Fibroblast of skin of abdomen (primary cell): ENCODE data around the gene RIPPLY2.
"Not testable (repeated sequence)": the region's sequence is repeated elsewhere in the genome, so short reads cannot be mapped to it uniquely, and the experiment has no call there.

Source experiments
- DNase-seq: peaks from one replicate; pipeline ENCODE4 v3.0.0-alpha.2; 2013

The RIPPLY2 gene

DNA sequence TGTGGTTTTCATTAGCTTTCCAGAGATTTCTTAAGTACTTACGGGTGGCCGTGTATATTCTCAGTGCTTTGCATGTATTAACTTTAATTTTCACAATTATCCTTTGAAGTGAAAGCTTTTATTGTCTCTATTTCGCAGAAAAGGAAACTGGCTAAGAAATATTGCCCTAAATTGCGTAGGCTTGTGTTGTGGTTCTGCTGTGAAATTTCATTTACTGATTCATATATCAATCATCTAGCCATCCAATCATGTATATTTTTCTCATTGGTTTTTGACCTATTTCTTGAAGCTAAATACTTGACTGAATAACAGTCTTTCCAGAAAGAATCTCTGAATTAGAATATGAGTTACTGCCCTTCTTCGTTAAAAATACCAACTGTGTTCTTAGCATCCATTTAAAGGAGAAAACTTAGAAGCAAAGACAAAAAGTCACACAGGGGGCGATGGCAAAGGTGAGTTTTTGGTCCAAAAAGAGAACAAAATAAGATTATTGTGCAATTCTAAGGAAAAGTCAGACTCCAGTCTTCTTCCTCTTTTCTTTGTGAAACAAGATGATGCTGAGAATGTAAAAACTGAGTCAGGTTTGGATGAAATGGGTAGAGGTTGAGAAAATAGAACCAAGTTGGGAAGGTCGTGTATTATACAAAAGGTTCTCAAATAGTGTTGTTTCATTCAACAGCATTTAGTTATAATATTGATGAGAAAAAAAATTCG, 7.8 kb downstream of the RIPPLY2 start:
- no peak for DNase-seq

GRCh38 chr6:83862776-83863471, 9.8 kb downstream of the RIPPLY2 start:
- no peak for DNase-seq

DNA sequence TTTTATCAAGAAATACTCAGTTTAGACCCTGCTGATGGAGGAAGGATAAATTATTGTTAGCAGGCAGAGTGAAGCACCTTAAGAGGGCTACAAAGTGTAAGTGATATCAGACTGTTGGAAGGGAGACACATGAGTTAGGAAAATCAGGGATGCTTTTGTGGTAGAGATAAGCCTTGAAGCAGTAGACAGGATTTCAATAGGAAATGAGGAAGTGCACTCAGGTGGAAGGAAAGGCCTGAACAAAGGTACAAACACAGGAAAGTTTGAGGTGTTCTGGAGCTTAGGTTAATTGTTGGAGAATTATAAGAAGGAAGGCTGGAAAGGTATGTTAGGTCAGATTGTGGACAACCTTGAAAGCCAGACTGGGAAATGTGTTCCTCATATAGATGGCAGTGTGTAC, 13.9 kb downstream of the RIPPLY2 start:
- no peak for DNase-seq

DNA sequence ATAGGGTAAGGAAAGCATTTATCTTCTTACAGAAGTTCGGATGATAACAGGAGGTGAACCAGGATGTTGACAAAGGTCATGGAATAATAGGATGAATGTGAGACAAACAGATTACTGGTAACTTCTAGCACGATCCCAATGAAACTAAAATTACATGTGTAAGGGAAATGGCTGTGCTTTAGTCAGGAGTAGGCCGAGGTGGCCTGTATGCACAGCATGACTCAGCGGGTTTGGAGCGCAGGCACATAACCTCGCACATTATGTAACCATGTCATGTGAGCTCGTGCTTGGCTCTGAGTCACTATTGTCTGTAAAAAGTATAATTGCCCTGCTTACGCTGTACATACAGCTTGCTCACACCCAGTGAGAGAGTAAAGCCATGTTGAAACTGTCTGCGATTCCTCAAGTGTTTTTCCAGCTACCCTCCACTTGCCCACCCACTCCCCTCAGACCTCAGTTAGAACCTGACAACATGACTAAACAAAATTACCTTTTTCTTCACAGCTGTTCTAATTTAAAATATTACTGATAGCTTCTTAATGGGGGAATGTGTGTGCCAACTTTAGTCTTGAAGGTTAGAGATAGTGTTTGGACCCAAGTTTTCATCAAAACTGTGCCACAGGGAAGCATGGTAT, 14.5 kb downstream of the RIPPLY2 start:
- peak; percentile 88 for DNase-seq

- peak; percentile 53 for DNase-seq
These were observed 15.5 kb downstream of the RIPPLY2 start for GRCh38 chr6:83868639-83869038.

- DNase-seq, result no peak
These were observed 17.5 kb downstream of the RIPPLY2 start for GRCh38 chr6:83870649-83871048.

- DNase-seq, result no peak
These were observed 19.4 kb downstream of the RIPPLY2 start for GRCh38 chr6:83872386-83873118.

GRCh38 chr6:83873869-83874268, 20.7 kb downstream of the RIPPLY2 start:
- no peak for DNase-seq

GRCh38 chr6:83875843-83876242, 22.7 kb downstream of the RIPPLY2 start:
- no peak for DNase-seq

DNA sequence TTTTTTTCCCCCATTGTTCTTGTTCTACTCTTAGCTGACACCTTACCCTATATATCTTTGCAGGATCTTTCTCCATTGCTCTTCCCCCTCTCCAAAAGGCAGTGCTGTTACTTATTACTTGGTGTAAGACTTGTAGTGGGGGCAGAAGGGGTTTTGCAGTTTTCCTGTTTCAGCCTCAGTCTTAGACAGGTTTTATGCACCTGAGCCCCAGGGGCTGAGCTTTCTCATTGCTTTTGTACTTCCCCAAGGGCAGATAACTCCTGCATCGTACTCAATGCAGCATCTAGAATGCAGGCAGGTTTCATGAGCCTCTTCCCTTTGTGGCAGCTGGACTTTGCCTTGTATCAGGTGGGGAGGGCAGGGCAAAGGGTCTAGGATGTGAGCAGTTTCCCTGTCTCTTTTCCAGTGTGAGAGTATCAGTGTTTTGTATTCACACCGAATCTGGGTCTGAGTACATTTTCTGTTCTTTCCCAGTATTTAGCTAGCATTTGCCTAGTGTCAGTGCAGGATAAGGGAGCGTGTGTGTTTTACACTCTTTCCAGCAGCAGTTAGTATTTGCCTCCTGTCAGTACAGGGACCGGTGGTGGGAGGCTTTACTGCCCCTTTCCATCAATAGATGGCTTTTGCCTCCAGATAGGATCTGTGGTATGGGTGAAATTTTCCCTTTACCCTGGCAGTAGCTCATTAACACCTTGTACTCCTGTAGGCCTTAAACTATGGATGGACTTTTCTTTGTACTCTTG, 25.9 kb downstream of the RIPPLY2 start:
- DNase-seq, result no peak

DNA sequence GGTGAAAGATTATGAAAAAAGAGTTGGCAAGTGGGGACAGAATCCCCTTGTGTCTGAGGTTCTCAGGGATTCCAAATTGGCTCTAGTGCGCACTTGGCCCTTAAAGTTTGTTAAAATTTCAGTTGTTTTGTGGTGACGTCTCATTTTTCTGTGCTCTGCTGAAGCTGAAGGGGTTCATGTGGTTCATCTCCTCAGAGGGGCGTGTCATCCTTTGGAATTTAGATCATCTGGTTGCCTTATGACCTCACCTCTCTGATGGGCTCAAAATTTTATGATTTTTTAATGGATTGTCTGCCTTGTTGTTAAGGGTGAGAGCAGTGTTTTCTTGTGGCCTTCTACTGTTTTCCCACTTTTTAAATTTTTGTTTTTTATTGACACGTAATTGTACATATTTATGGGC, 26.6 kb downstream of the RIPPLY2 start:
- peak; percentile 13 for DNase-seq

DNA sequence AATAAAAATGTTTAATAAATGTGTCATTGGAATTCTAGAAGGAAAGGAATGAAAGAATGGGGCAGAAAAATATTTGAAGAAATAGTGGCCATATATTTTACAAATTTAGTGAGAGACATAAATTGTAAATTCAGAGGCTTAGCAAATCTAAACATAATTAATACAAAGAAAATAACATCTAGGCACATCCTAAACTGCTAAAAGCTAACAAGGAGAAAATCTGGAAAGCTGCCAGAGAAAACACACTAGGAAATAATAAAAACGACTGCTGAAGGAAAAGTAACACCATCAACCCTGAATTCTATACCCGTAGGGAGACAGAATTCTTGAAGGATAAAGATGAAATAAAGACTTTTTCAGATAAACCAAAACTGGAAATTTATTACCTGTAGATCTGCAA, 30.1 kb downstream of the RIPPLY2 start:
- no peak for DNase-seq

DNA sequence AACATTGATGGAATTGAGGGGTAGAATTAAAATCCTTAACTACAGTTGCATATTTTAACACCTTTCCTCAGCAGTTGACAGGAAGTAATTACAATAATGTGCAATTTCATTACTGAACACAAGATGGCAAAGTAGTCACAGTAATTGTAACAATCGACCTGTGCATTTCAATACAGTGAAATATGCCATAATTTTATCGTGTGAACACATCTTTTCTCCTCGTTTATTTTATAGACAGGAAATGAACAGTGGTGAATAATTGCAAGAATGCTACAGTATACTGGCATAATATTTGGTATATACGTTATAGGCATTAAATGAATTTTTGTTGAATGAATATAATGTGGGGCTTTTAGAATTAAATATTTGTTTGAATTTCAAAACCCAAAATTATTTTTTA, 31.4 kb downstream of the RIPPLY2 start:
- DNase-seq, result peak; percentile 59

- DNase-seq, result no peak
These were observed 32.8 kb downstream of the RIPPLY2 start for GRCh38 chr6:83885984-83886383.

DNA sequence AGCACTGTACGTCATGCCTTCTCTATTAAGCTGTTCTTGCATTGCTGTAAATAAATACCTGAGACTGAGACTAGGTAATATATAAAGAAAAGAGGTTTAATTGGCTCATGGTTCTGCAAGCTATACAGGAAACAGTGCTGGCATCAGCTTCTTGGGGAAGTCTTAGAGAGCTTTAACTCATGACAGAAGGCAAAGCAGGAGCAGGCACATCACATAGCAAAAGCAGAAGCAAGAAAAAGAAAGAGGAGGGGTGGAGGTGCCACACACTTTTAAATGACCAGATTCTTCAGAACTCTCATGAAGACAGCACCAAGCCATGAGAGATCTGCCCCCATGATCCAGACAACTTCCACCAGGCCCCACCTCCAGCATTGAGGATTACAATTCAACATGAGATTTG, 36.5 kb downstream of the RIPPLY2 start:
- DNase-seq, result no peak

GRCh38 chr6:83890520-83890919, 37.4 kb downstream of the RIPPLY2 start:
- DNase-seq, result no peak

DNA sequence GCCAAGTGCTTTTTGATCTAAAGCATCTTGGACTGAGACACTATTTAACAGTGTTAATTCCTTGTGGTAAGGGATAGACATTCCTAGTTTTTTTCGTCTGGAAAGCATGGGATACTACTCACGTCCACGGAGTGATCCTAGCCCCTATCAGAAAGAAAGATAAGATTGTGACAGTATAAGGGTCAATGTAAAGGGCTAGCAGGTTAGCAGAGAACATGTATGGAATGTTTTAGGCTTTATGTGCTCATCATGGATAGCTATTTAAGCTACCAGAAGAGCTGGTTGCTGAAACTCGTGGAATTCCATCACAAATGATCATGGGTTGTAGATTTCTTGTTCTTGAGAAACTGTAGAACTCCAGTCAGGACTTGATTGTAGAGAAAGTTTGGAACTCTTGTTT, 38.4 kb downstream of the RIPPLY2 start:
- no peak for DNase-seq

DNA sequence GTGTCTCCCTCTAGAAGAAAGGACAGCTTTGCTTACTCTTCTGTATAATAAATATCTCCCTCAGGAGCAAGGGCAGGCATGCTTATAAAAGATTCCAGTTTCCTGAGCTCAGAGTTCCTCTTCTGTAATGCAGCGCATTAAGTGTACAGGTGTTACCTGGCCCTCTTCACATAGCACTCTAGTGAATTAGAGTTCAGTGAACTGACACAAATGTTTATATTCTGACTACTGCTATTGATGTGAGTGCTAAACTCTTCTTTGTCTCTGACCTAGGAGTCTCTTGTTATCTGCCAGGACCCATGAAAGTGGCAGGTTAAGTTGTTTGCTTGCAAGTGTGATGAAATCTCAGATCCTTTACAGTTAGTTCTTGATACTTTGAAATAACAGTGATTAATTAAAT, 39.9 kb downstream of the RIPPLY2 start:
- no peak for DNase-seq

GRCh38 chr6:83897094-83897493, 43.9 kb downstream of the RIPPLY2 start:
- not testable (repeated sequence) for DNase-seq

DNA sequence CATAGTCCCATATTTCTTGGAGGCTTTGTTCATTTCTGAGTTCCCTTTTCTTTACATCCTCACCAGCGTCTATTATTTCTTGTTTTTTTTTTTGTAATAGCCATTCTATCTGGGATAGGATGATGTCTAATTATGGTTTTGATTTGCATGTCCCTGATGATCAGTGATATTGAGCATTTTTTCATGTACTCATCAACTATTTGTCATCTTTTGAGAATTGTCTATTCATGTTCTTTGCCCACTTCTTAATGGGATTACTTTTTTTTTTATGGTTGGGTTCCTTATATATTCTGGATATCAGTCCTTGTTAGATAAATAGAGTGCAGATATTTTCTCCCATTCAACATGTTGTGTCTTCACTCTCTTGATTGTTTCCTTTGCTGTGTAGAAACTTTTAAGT, 48.5 kb downstream of the RIPPLY2 start:
- DNase-seq, result no peak

GRCh38 chr6:83904395-83904794, 51.2 kb downstream of the RIPPLY2 start:
- no peak for DNase-seq

DNA sequence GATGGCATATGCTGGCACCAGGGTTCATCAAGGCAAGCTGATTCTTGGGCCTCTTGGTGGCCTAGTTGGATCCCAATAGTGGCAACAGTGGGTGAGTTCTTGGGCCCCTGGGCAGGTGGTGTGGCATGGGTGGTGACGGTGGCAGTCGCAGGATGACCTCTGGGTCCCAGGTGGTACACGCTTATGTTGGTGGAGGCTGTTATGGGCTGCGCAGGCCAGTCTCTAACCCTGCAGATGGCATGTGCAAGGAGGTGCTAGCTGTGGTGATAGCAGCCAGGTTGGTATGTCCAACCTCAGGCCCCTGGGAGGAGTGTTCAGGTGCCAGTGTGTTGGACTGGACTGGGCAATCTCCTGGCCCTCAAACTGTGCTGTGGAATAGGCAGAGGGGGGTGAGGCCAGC, 52.5 kb downstream of the RIPPLY2 start:
- DNase-seq, result no peak
